ENCODE data around the gene CHI3L2. TPM values are rescaled to one million over a fixed set of nuclear protein-coding genes. Genes with fewer than 3 reads are reported as not detected.

Gene CHI3L2
- total and polyA plus RNA-seq, 3 donors from 2014 or later: 0.55 to 5.0 (median 4.3) TPM

- 50 to 80% methylated on average over 1 of the region's 1 CpG for WGBS, 2 donors
Observed at GRCh38 chr1:111208921-111209320, 18.6 kb upstream of the CHI3L2 start.

DNA sequence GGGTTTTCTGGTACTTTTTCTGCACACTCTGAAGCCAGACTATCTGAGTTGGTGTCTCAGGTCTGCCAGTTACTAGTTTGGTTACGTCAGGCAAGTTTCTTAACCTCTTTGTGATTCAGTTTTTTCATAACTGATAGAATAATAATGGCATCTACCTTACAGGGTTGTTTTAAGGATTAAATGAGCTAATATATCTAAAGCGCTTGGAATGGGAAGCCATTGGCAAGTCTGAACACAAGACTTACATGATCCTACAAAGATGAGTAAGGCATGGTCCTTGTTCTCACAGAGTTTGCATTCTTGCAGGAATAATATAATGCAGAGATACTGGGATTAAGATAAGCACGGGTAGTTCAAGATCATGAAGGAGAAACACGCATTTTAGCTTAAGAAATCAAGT is 17.9 kb upstream of the CHI3L2 start:
- Histone ChIP-seq H3K36me3 (ENCODE audit: low read depth, missing control alignments) (no peaks in the 10 kb centered on the region), H3K9me3 (no peaks in the 10 kb centered on the region), H3K27ac (no peak overlapping the region), H3K4me3 (no peak overlapping the region), H3K4me1 (no peaks in the 10 kb centered on the region), H3K27me3 (no peaks in the 10 kb centered on the region)
- 93% methylated on average over 4 of the region's 4 CpGs for WGBS, 2 donors
- intact Hi-C loops (cut with DNase I; ENCODE audit: low total_unique reads): no loop called here
- TF ChIP-seq POLR2A (IDR thresholded peaks at IDR 0.05): no peak
- no peak for TF ChIP-seq CTCF (IDR thresholded peaks at IDR 0.05)
- no peak for DNase-seq

More at GRCh38 chr1:111208921-111209320, 18.6 kb upstream of the CHI3L2 start:
- no peak overlapping the region for H3K4me3 ChIP-seq
- no peaks in the 10 kb centered on the region for H3K9me3 ChIP-seq
- H3K27ac ChIP-seq: no peak overlapping the region
- H3K27me3 ChIP-seq: no peaks in the 10 kb centered on the region
- DNase-seq: no peak
- intact Hi-C loops (cut with DNase I; ENCODE audit: low total_unique reads): no loop called here
- no peaks in the 10 kb centered on the region for H3K4me1 ChIP-seq
- TF ChIP-seq CTCF (IDR thresholded peaks at IDR 0.05): no peak
- TF ChIP-seq POLR2A (IDR thresholded peaks at IDR 0.05): no peak
- H3K36me3 ChIP-seq (ENCODE audit: low read depth, missing control alignments): no peaks in the 10 kb centered on the region

DNA sequence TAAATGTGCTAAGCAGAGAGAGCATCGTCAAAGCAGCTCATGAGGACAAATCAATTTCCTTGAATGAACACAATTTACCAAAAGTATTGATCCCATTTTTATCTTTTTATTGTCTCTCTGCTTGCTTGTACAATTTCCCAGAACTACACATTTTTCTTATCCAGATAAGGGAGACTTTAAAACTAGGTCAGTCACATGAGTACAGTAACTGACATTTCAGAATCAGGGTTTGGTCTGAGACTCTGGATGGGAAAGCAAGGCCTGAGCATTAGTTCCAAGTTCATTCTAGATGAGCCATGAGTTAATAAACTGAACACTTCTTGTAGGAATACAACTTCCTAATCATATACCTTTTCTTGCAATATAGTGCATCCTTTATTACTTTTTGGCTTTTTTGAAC is 15.6 kb upstream of the CHI3L2 start:
- Histone ChIP-seq H3K9me3 (no peaks in the 10 kb centered on the region), H3K4me3 (no peak overlapping the region), H3K27me3 (no peaks in the 10 kb centered on the region), H3K36me3 (ENCODE audit: low read depth, missing control alignments) (no peaks in the 10 kb centered on the region), H3K27ac (no peak overlapping the region), H3K4me1 (no peaks in the 10 kb centered on the region)
- WGBS, 2 donors: 60 to 76% methylated on average over 1 of the region's 1 CpG
- intact Hi-C loops (cut with DNase I; ENCODE audit: low total_unique reads): no loop called here
- TF ChIP-seq POLR2A (IDR thresholded peaks at IDR 0.05) (no peak), CTCF (IDR thresholded peaks at IDR 0.05) (no peak)
- no peak for DNase-seq

DNA sequence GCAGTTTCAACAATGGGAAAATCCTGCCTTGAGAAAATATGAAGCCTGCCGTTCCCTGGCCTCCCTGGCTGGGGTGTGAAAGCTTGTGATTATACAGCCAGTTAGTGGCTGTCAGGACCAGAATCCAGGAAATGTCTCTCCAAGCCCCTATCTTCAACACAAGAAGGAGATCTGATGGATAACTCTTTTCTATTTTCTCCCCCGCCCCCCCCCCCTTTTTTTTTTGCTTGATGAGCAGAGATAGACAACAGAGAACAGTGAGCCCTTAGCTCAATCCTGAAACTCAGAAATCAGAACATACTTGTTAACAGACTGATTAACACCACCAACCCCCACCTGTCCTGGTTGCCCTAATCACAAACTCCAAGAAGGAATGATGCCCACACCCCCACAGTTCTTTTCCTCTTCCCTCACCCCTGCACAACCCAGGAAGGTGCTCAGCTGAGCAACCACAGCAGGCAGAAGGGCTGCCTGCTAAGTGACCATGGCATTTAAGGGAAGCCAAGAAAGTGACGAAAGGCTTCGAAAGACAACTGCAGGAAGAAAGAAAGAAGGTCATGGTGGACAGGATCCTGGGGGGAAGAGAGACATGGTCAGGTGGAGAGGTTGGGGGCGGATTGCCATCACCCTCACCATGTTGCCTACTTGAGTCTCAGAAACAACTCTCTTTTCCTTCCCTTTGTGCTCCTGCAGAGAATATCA is 14.7 kb upstream of the CHI3L2 start:
- 84 to 91% methylated on average over 5 of the region's 5 CpGs for WGBS, 2 donors
- DNase-seq: no peak
- no peak overlapping the region for H3K4me3 ChIP-seq
- H3K27me3 ChIP-seq: no peaks in the 10 kb centered on the region
- no peak overlapping the region for H3K27ac ChIP-seq
- TF ChIP-seq POLR2A (IDR thresholded peaks at IDR 0.05): no peak
- TF ChIP-seq CTCF (IDR thresholded peaks at IDR 0.05): no peak
- no peaks in the 10 kb centered on the region for H3K4me1 ChIP-seq
- no peaks in the 10 kb centered on the region for H3K36me3 ChIP-seq (ENCODE audit: low read depth, missing control alignments)
- H3K9me3 ChIP-seq: no peaks in the 10 kb centered on the region
- intact Hi-C loops (cut with DNase I; ENCODE audit: low total_unique reads): no loop called here

- no peak for DNase-seq
- Histone ChIP-seq H3K4me1 (no peaks in the 10 kb centered on the region), H3K4me3 (no peak overlapping the region), H3K27ac (no peak overlapping the region), H3K27me3 (no peaks in the 10 kb centered on the region), H3K36me3 (ENCODE audit: low read depth, missing control alignments) (no peaks in the 10 kb centered on the region), H3K9me3 (no peaks in the 10 kb centered on the region)
- intact Hi-C loops (cut with DNase I; ENCODE audit: low total_unique reads): no loop called here
- WGBS, 2 donors: 84 to 92% methylated on average over 6 of the region's 6 CpGs
- TF ChIP-seq CTCF (IDR thresholded peaks at IDR 0.05) (no peak), POLR2A (IDR thresholded peaks at IDR 0.05) (no peak)
Observed at GRCh38 chr1:111213412-111213811, 14.1 kb upstream of the CHI3L2 start.
